GM12801 (cell line): ENCODE data around the gene MAPKAPK2.

Source experiments
- TF ChIP-seq, protein P1 (sequence below): IDR thresholded peaks from one replicate; pipeline ENCODE4 v1.5.1; 2011; ENCODE audit warnings: control low read depth; ENCODE audit not compliant: insufficient read length; ENCODE audit errors: extremely low read depth

The MAPKAPK2 gene

DNA sequence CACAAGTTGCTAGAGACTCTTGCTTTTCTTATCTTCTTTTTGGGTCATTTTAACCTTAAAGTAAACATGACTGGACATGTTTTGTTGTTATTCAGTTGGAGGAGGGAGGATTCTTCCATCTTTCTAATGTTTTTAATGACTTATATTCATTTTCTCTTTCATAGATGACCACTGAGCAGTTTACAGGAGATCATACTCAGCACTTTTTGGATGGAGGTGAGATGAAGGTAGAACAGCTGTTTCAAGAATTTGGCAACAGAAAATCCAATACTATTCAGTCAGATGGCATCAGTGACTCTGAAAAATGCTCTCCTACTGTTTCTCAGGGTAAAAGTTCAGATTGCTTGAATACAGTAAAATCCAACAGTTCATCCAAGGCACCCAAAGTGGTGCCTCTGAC is 37.5 kb upstream of the MAPKAPK2 start:
- TF ChIP-seq, protein P1, sequence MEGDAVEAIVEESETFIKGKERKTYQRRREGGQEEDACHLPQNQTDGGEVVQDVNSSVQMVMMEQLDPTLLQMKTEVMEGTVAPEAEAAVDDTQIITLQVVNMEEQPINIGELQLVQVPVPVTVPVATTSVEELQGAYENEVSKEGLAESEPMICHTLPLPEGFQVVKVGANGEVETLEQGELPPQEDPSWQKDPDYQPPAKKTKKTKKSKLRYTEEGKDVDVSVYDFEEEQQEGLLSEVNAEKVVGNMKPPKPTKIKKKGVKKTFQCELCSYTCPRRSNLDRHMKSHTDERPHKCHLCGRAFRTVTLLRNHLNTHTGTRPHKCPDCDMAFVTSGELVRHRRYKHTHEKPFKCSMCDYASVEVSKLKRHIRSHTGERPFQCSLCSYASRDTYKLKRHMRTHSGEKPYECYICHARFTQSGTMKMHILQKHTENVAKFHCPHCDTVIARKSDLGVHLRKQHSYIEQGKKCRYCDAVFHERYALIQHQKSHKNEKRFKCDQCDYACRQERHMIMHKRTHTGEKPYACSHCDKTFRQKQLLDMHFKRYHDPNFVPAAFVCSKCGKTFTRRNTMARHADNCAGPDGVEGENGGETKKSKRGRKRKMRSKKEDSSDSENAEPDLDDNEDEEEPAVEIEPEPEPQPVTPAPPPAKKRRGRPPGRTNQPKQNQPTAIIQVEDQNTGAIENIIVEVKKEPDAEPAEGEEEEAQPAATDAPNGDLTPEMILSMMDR = no peak

DNA sequence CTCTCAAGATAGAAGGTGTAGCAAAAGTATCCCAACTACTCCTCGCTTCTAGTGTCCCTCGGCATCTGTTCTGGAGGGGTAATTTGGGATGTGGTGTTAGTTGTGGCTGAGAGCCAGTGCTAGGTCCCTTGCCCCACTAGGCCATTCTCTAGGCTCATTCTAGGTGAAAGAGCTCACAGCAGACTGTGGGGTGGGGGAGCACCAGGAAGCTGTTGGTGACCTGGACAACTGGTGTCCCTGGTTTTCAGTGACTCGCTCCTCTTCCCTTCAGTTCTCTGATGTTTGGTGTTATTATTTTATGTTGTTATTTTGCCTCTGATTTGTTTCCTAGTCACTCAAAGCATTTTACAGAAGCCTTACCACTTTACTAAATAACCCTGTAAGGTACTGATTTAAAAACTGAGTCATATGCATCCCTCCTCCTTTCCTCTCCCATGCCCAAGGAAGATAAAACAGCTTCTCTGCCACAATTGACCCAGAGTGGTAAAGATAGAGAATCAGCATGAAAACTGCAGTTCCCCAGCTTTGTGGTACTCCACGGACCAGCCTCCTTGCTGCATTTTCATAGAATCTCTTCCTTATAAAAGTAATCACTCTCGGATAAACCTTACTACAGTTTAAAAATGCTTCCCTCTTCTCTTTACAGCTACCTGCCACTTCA is 35.3 kb upstream of the MAPKAPK2 start:
- TF ChIP-seq, protein P1 = no peak

DNA sequence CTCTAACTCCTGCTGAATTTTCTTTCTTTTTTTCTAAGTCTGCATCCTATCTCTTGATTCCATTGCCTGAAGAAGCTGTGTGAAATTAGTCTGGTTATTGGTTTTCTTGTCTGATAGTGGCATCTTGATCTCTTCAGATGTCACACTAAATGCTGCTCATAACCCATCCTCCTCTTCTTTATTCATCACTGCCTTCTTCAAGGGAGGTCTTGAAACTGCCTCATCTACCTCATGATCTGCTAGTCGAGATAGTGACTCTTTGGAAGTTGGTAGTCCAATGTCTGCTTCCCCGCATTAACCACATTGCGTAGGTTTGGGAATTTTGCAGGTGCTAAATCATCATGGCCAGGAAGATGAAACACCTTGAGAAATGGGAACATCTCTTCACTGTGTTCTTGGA is 33.7 kb upstream of the MAPKAPK2 start:
- TF ChIP-seq, protein P1 = no peak

DNA sequence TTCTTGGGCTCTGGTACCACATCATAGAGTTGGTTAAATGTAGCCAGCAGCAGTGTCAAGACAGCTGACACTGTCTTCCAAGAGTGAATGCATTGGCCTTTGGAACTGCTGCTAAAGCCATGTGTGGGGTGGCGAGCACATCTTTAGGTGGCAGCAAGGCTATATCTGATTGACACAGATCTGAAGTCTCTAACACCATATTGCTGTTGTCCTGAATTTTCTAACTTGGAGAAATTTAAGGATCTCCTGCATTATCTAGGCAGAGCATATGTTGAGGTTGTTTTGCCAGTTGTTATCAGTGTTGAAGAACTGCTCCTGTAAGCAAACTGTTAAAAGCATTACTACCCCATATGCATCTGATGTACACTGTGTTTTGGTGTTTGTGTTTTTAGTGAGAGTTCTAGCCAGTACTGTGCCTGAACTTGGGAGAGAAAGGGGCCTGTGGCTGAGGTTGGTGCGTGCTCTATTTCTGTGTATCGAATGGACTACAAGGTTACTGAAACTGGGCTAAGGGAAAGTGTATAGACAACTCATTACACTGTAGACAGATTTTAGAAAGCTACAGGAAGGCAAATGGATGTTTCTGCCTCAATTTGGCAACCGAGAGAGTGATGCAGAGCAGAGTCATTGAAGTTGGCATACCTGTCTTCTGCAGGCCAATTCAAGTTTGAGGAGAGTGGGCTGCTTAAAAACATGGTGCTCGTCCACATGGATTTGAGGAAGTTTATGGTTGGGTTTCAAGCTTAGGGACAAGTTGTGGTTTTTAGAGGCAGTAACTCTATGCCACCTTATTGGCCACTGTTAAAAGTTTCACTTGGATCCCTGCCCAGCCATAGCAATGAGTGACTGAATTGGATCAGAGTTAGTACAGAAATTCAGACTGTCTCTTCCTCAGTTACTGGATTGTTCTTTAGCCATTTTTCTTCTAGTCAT is 32.5 kb upstream of the MAPKAPK2 start:
- TF ChIP-seq, protein P1 = no peak

DNA sequence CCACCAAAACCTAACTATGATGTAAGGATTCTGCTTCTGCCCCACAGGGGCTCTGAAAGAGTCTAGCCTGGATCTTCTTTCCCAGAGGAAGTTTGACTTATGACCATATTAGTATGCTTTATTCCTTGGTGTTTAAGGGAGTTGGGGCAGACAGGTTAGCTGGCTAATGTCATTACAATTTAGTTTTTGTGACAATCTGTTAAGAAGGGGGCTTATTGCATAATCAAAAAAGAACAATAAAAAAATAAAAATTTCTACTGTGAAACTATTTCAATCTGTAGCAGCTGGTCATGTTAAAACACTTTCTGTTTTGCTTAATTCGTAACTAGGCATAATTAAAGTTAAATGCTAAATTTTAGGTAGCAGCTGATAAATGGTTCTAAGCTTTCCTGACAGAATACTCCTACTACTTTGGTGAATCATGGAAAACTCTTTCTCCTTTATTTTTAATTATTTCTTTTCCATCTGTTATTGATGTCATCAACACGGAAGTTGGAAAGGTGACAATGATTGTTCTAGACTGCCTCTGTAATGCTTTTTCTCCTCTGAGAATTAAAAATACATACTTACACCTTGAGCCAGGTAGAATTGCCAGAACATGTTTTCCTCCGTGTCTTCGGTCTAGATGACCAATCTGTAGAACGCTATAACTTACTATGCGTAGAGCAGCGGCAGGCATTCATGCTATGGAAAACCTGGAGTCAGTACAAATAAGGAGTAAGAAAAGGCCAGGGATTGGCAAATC is 30.8 kb upstream of the MAPKAPK2 start:
- TF ChIP-seq, protein P1 = no peak

DNA sequence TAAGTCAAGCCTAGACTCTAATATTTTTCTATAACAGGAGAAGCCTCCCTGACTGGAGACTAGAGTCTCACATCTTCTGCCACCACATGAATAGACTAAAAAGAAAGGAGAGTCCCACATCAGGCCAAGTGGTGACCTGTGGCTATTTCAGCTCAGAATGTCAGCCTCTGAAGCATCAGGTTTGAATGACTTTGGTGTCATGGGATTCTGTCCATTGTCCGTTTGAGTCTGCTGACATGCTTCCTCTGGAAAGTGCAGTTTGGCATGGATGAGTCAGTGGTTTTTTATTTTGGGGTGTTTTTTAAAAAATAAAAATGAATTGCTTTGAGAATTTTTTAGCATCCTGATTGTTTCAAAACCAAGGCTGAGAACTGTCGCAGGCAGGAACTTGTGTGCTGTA is 29.9 kb upstream of the MAPKAPK2 start:
- TF ChIP-seq, protein P1 = no peak

DNA sequence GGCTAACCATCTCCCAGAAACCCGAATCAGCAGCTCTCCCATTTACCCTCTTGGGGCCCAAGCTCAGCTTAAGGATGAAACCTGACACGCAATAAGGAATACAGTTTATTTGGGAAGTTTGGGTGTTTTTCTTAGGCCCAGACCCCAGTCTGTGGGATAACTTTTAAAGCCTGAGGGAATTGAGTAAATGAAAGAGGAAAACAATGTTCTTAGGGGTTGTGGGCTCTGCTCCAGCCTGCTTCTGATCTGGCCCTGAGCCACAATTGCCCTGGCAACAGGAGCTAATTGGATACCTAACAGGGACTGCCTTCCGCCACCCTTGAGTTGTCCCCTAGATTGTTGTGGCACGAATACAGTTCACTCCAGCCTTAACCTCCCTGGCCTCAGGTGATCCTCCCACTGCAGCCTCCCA is 29.2 kb upstream of the MAPKAPK2 start:
- TF ChIP-seq, protein P1 = no peak
